Spleen (tissue), 11 donors: Measurements from ENCODE around the gene NPC1L1. TPM values are rescaled to one million over a fixed set of nuclear protein-coding genes. Genes with fewer than 3 reads are reported as not detected.

Experiments used
- DNase-seq: peaks from one replicate; pipeline ENCODE4 v3.0.0-alpha.2; 2020
- H3K27ac ChIP-seq, 8 donors: fragments of 200-600 bp; sonication (generic) in 7 of 8; 1 replicate in 4 of 8; 2 replicates in 4 of 8; pipeline versions ENCODE4 v1.5.0 to v1.8.0; 2016 to 2021; ENCODE audit warnings: inconsistent platforms in 4 of 8, mild to moderate bottlenecking in 4 of 8, moderate library complexity in 1 of 8
- H3K27me3 ChIP-seq, 7 donors: fragments of 200-600 bp; sonication (generic) in 6 of 7; replicated peaks in 1 of 7; 1 replicate in 4 of 7; 2 replicates in 3 of 7; pipeline versions ENCODE4 v1.5.0 to v1.8.0; 2016 to 2021; ENCODE audit warnings: inconsistent platforms in 3 of 7, mild to moderate bottlenecking in 1 of 7
- H3K36me3 ChIP-seq, 6 donors: fragments of 200-600 bp; sonication (generic) in 5 of 6; 1 replicate in 4 of 6; 2 replicates in 2 of 6; pipeline versions ENCODE4 v1.5.0 to v1.8.0; 2016 to 2021; ENCODE audit warnings: inconsistent platforms in 2 of 6
- H3K4me1 ChIP-seq, 6 donors: fragments of 200-600 bp; sonication (generic) in 5 of 6; 1 replicate in 3 of 6; 2 replicates in 3 of 6; pipeline versions ENCODE4 v1.5.0 to v1.8.0; 2016 to 2021; ENCODE audit warnings: inconsistent platforms in 3 of 6
- H3K4me3 ChIP-seq, 8 donors: fragments of 200-600 bp; sonication (generic) in 7 of 8; 1 replicate in 4 of 8; 2 replicates in 4 of 8; pipeline versions ENCODE4 v1.5.0 to v1.8.0; 2016 to 2021; ENCODE audit warnings: inconsistent platforms in 4 of 8, mild to moderate bottlenecking in 4 of 8, moderate library complexity in 2 of 8
- H3K9me3 ChIP-seq, 8 donors: fragments of 200-600 bp; sonication (generic) in 7 of 8; 1 replicate in 4 of 8; 2 replicates in 4 of 8; pipeline versions ENCODE4 v1.5.0 to v1.8.0; 2016 to 2021; ENCODE audit warnings: inconsistent platforms in 4 of 8
- CTCF ChIP-seq, 11 experiments: fragments of 200-600 bp in 7 of 11; fragments of 450-650 bp in 4 of 11; sonication (generic) in 4 of 11; IDR thresholded peaks in 8 of 11; conservative IDR thresholded peaks in 3 of 11; 1 replicate in 7 of 11; 2 replicates in 4 of 11; pipeline versions ENCODE4 v1.4.0 to v1.8.0; 2016 to 2021; ENCODE audit warnings: antibody characterized with exemption in 11 of 11, inconsistent platforms in 4 of 11, mild to moderate bottlenecking in 1 of 11
- POLR2A ChIP-seq, 3 donors: fragments of 450-650 bp; IDR thresholded peaks; one replicate each; pipeline ENCODE4 v1.5.1; 2017; ENCODE audit warnings: antibody characterized with exemption in 3 of 3, mild to moderate bottlenecking in 1 of 3
- POLR2AphosphoS5 ChIP-seq, 3 donors: sonication (generic); formaldehyde crosslinking; IDR thresholded peaks; one replicate each; pipeline ENCODE4 v1.5.1; 2017; ENCODE audit warnings: antibody characterized with exemption in 3 of 3
- WGBS, 5 donors: extraction: QIAGEN DNeasy Blood & Tissue Kit in 3 of 5; methylation state at CpG; one replicate each; pipeline versions ENCODE4 v1.1.5 to v1.1.7; 2013 to 2018; 5-methylcytosine and 5-hydroxymethylcytosine counted together
- intact Hi-C: fragments of 100-400 bp; cut with DNase I; formaldehyde crosslinking; loops from one replicate; pipeline ENCODE4 v1.15.0; 2023; ENCODE audit warnings: low total_unique reads
- polyA plus RNA-seq, 3 donors: library from polyadenylated mRNA; stranded (reverse); fragments of 200-250 nt; gene quantifications; one replicate each; pipeline ENCODE4 v1.2.1, GENCODE V29; 2013
- total RNA-seq, 7 donors: library from RNA; depleted of rRNA in 3 of 7; stranded (reverse); fragments of >200 nt in 3 of 7; fragmentation: NEBNext Ultra II Directional in 4 of 7; extraction: Animal tissue kit (Norgen Biotek cat#: 25700) in 4 of 7; gene quantifications; one replicate each; pipeline versions ENCODE4 v1.1.0 to v1.2.1, GENCODE V29; 2016 to 2021
- donor health status: healthy with polysubstance abuse.
- donor health status: DM: no; HTN: no; CAD: no; lungs with moderate emphysema.
- donor health status: DM: no; HTN: no; CAD: no.
- donor health status: Bipolar disorder and iron deficiency.
- donor health status: healthy.
- donor health status: DM: no; HTN: no; CAD: no.
- donor health status: DM: yes; HTN: yes; CAD: no.

Gene NPC1L1
- total and polyA plus RNA-seq, 10 donors = 0.02 to 0.07 (median 0.03) TPM; not detected in 6

GRCh38 chr7:44472843-44473242 lies 68.3 kb downstream of the NPC1L1 start:
- intact Hi-C loops = no loop called here
- H3K9me3 ChIP-seq = no peaks in the 10 kb centered on the region
- no peak overlapping the region for H3K4me3 ChIP-seq
- no peaks in the 10 kb centered on the region for H3K27me3 ChIP-seq
- no peak for TF ChIP-seq CTCF (IDR thresholded peaks at IDR 0.05 in 8 of 11, conservative IDR thresholded peaks at IDR 0.05 in 3 of 11)
- no peak for TF ChIP-seq POLR2A (IDR thresholded peaks at IDR 0.05)
- no peak for TF ChIP-seq POLR2AphosphoS5 (IDR thresholded peaks at IDR 0.05)
- DNase-seq = no peak
- H3K36me3 ChIP-seq = peaks cover 0 to 92% (median 46%) of the 10 kb centered on the region in 6 donors
- WGBS, 5 donors = 59 to 78% (median 70%) methylated on average over 3 of the region's 3 CpGs
- peaks cover 0 to 76% (median 32%) of the 10 kb centered on the region in 6 donors for H3K4me1 ChIP-seq
- no peak overlapping the region for H3K27ac ChIP-seq

GRCh38 chr7:44471850-44472249 lies 69.3 kb downstream of the NPC1L1 start:
- 71 to 86% (median 82%) methylated on average over 3 of the region's 3 CpGs for WGBS, 5 donors
- peaks cover 5 to 74% (median 33%) of the 10 kb centered on the region in 6 donors for H3K4me1 ChIP-seq
- DNase-seq = no peak
- H3K27me3 ChIP-seq = no peaks in the 10 kb centered on the region
- intact Hi-C loops = no loop called here
- no peak overlapping the region for H3K4me3 ChIP-seq
- no peak for TF ChIP-seq CTCF (IDR thresholded peaks at IDR 0.05 in 8 of 11, conservative IDR thresholded peaks at IDR 0.05 in 3 of 11)
- no peak for TF ChIP-seq POLR2AphosphoS5 (IDR thresholded peaks at IDR 0.05)
- TF ChIP-seq POLR2A (IDR thresholded peaks at IDR 0.05) = no peak
- H3K36me3 ChIP-seq = peaks cover 0 to 94% (median 54%) of the 10 kb centered on the region in 6 donors
- H3K27ac ChIP-seq = no peak overlapping the region
- no peaks in the 10 kb centered on the region for H3K9me3 ChIP-seq

DNA sequence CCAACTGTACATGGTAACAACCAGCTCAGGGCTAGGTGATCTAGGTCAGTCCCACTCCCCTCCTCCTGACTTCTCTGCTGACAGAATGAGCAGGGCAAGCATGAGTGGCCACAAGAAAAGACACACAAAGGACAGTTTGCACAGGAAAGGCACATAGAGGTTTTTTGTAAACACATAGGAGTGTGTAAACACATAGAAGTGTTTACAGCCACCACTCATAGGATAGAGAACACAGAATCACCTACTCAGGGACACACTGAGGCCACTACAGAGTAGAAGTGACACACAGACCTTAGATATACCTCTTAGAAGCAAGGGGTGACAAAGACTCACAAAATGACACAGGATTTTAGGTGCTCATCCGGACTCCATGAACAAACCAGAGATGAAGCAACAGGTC lies 69.7 kb downstream of the NPC1L1 start:
- Histone ChIP-seq H3K4me1 (peaks cover 9 to 74% (median 35%) of the 10 kb centered on the region in 6 donors), H3K36me3 (peaks cover 0 to 94% (median 54%) of the 10 kb centered on the region in 6 donors), H3K27ac (no peak overlapping the region), H3K4me3 (no peak overlapping the region), H3K9me3 (no peaks in the 10 kb centered on the region), H3K27me3 (no peaks in the 10 kb centered on the region)
- intact Hi-C loops = no loop called here
- 78 to 100% (median 92%) methylated on average over 1 of the region's 1 CpG for WGBS, 5 donors
- TF ChIP-seq POLR2AphosphoS5 (IDR thresholded peaks at IDR 0.05) (no peak), CTCF (IDR thresholded peaks at IDR 0.05 in 8 of 11, conservative IDR thresholded peaks at IDR 0.05 in 3 of 11) (no peak), POLR2A (IDR thresholded peaks at IDR 0.05) (no peak)
- no peak for DNase-seq

DNA sequence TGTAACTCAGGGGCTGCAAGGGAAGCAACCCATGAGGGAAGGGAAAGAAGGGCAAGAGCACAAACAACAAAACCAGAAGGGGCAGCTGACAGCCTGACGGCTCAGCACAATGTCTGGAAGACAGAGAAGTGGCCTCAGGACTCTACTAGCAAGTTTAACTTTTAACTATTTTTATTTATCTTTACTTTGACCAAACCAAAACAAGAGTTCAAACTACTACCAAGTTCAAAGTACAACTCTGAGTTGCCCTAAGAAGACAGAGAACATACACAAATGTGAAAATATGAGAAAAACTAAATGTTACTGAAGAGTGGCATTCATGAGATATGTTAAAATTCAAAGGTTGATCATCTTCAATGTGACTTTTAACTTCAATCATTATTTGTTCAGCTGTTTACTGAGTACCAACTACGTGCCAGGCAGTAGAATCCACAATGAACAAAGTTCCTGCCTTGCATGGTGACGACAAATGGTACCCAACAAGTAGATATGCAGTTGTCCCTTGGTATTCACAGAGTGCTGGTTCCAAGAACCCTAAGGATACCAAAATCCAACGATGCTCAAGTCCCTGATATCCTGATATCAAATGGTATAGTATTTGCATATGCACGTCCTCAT lies 70.4 kb downstream of the NPC1L1 start:
- H3K4me3 ChIP-seq = no peak overlapping the region
- TF ChIP-seq POLR2A (IDR thresholded peaks at IDR 0.05) = no peak
- TF ChIP-seq CTCF (IDR thresholded peaks at IDR 0.05 in 8 of 11, conservative IDR thresholded peaks at IDR 0.05 in 3 of 11) = no peak
- no peak for TF ChIP-seq POLR2AphosphoS5 (IDR thresholded peaks at IDR 0.05)
- H3K9me3 ChIP-seq = no peaks in the 10 kb centered on the region
- peaks cover 13 to 78% (median 39%) of the 10 kb centered on the region in 6 donors for H3K4me1 ChIP-seq
- intact Hi-C loops = no loop called here
- no peak overlapping the region for H3K27ac ChIP-seq
- WGBS, 5 donors = 81 to 96% (median 92%) methylated on average over 5 of the region's 5 CpGs
- no peak for DNase-seq
- no peaks in the 10 kb centered on the region for H3K27me3 ChIP-seq
- H3K36me3 ChIP-seq = peaks cover 0 to 94% (median 49%) of the 10 kb centered on the region in 6 donors
